Measurements from ENCODE around the gene KMT2C. TPM values are rescaled to one million over a fixed set of nuclear protein-coding genes. Genes with fewer than 3 reads are reported as not detected.
A peak's percentile ranks its signal among the peaks of the same experiment; 100 is the strongest.

Gene KMT2C
- total and polyA plus RNA-seq, 7 donors = 5.8 to 82.3 (median 45.7) TPM

GRCh38 chr7:152132812-152133211, 303.0 kb downstream of the KMT2C start:
- intact Hi-C loops (cut with DNase I) = loop anchor here (5.0 kb wide), 2 partner anchors 44 to 94 kb away; no protein-coding TSS in a partner anchor
- Histone ChIP-seq H3K4me1 (no peaks in the 10 kb centered on the region), H3K27ac (no peak overlapping the region), H3K36me3 (ENCODE audit: insufficient read depth in 1 of 2, low read depth in 1 of 2) (peaks cover 0 to 97% of the 10 kb centered on the region in 2 donors), H3K27me3 (ENCODE audit: insufficient read depth in 3 of 3, low read length in 2 of 3) (no peaks in the 10 kb centered on the region), H3K4me3 (no peak overlapping the region), H3K9me3 (no peaks in the 10 kb centered on the region)
- DNase-seq = no peak
- WGBS, 3 donors = 90 to 95% (median 91%) methylated on average over 5 of the region's 5 CpGs
- TF ChIP-seq CTCF (IDR thresholded peaks at IDR 0.05) = no peak
- no peak for ATAC-seq

- DNase-seq = no peak
- H3K9me3 ChIP-seq = no peaks in the 10 kb centered on the region
Measured at GRCh38 chr7:152131981-152132494, 303.8 kb downstream of the KMT2C start.

GRCh38 chr7:152130658-152131590, 304.9 kb downstream of the KMT2C start:
- H3K4me3 ChIP-seq = no peak overlapping the region
- H3K4me1 ChIP-seq = no peaks in the 10 kb centered on the region
- ATAC-seq (peak in 1 of 4 donors; percentile 11), DNase-seq (no peak)
- intact Hi-C loops (cut with DNase I) = loop anchor here (5.0 kb wide), 2 partner anchors 46 to 96 kb away; no protein-coding TSS in a partner anchor
- no peaks in the 10 kb centered on the region for H3K9me3 ChIP-seq
- peaks cover 0 to 91% of the 10 kb centered on the region in 2 donors for H3K36me3 ChIP-seq (ENCODE audit: insufficient read depth in 1 of 2, low read depth in 1 of 2)
- WGBS, 3 donors = 94 to 96% (median 95%) methylated on average over 37 of the region's 37 CpGs
- no peaks in the 10 kb centered on the region for H3K27me3 ChIP-seq (ENCODE audit: insufficient read depth in 3 of 3, low read length in 2 of 3)
- H3K27ac ChIP-seq = no peak overlapping the region
- TF ChIP-seq CTCF (IDR thresholded peaks at IDR 0.05) = no peak

More at GRCh38 chr7:152131981-152132494, 303.8 kb downstream of the KMT2C start:
- 91 to 94% (median 92%) methylated on average over 12 of the region's 12 CpGs for WGBS, 3 donors
- Histone ChIP-seq H3K4me1 (no peaks in the 10 kb centered on the region), H3K27me3 (ENCODE audit: insufficient read depth in 3 of 3, low read length in 2 of 3) (no peaks in the 10 kb centered on the region), H3K27ac (no peak overlapping the region), H3K36me3 (ENCODE audit: insufficient read depth in 1 of 2, low read depth in 1 of 2) (peaks cover 0 to 95% of the 10 kb centered on the region in 2 donors), H3K4me3 (no peak overlapping the region)
- ATAC-seq = peak in 1 of 4 donors; percentile 15
- intact Hi-C loops (cut with DNase I) = loop anchor here (5.0 kb wide), 2 partner anchors 45 to 95 kb away; no protein-coding TSS in a partner anchor
- no peak for TF ChIP-seq CTCF (IDR thresholded peaks at IDR 0.05)

- no peak overlapping the region for H3K4me3 ChIP-seq
- peaks cover 0 to 91% of the 10 kb centered on the region in 2 donors for H3K36me3 ChIP-seq (ENCODE audit: insufficient read depth in 1 of 2, low read depth in 1 of 2)
- H3K4me1 ChIP-seq = no peaks in the 10 kb centered on the region
- intact Hi-C loops (cut with DNase I) = loop anchor here (5.0 kb wide), 2 partner anchors 48 to 98 kb away; no protein-coding TSS in a partner anchor
- 94 to 98% (median 95%) methylated on average over 7 of the region's 7 CpGs for WGBS, 3 donors
- TF ChIP-seq CTCF (IDR thresholded peaks at IDR 0.05) = no peak
- no peaks in the 10 kb centered on the region for H3K27me3 ChIP-seq (ENCODE audit: insufficient read depth in 3 of 3, low read length in 2 of 3)
- H3K27ac ChIP-seq = no peak overlapping the region
- ATAC-seq (no peak), DNase-seq (no peak)
- H3K9me3 ChIP-seq = no peaks in the 10 kb centered on the region
Measured at GRCh38 chr7:152129682-152130081, 306.1 kb downstream of the KMT2C start.
